ENCODE measurements around the gene MYO5B. TPM values are rescaled to one million over a fixed set of nuclear protein-coding genes. Genes with fewer than 3 reads are reported as not detected.

The MYO5B gene
- total RNA-seq, 1 experiment from 2014 or later, result 32.1 TPM

- Histone ChIP-seq H3K27ac (ENCODE audit: low read depth, low read length) (no peak overlapping the region), H3K9ac (ENCODE audit: low read length) (no peak overlapping the region), H3K4me3 (replicated peaks in 1 of 2; ENCODE audit: low read depth in 1 of 2, low read length in 2 of 2) (no peak overlapping the region), H3K4me1 (ENCODE audit: control insufficient read depth in 1 of 2, insufficient read depth in 2 of 2, low read length in 2 of 2) (no peaks in the 10 kb centered on the region), H2AFZ (ENCODE audit: low read depth, low read length, poor library complexity, severe bottlenecking) (no peak overlapping the region), H3K36me3 (ENCODE audit: control insufficient read depth in 1 of 2, insufficient read depth in 2 of 2, low read length in 2 of 2) (no peaks in the 10 kb centered on the region), H3K4me2 (ENCODE audit: low read length) (no peak overlapping the region), H3K9me3 (ENCODE audit: control insufficient read depth in 1 of 2, insufficient read depth in 1 of 2, low read depth in 1 of 2, low read length in 2 of 2) (no peaks in the 10 kb centered on the region), H3K27me3 (ENCODE audit: insufficient read depth, low read length) (no peaks in the 10 kb centered on the region), H4K20me1 (ENCODE audit: insufficient read depth) (no peaks in the 10 kb centered on the region), H3K9me2 (ENCODE audit: insufficient read depth) (no peaks in the 10 kb centered on the region), H3K79me2 (ENCODE audit: insufficient read depth, low read length) (no peaks in the 10 kb centered on the region)
- POLR2A ChIA-PET, result no interaction called here
- TF ChIP-seq POLR2AphosphoS5 (IDR thresholded peaks at IDR 0.05; ENCODE audit: low read depth, low read length), result no peak
- no peak for TF ChIP-seq FOSL1 (IDR thresholded peaks at IDR 0.05; ENCODE audit: low read depth)
- no peak for TF ChIP-seq MAX (IDR thresholded peaks at IDR 0.05)
- RAD21 ChIA-PET (ENCODE audit: low non-redundant PET in 1 of 2, low total read pairs in 2 of 2, uncharacterized antibody in 2 of 2, unreplicated experiment in 2 of 2), result no interaction called here
- DNase-seq (ENCODE audit: low read depth, low spot score), result no peak
- ATAC-seq, result no peak
- intact Hi-C loops (cut with micrococcal nuclease), result no loop called here
- CTCF ChIA-PET, result no interaction called here
- no TSS peak for BruUV-seq (replicated peaks)
These were observed 316.2 kb downstream of the MYO5B start for GRCh38 chr18:49878567-49879270.

GRCh38 chr18:49878015-49878414 is 316.9 kb downstream of the MYO5B start:
- Histone ChIP-seq H3K36me3 (ENCODE audit: control insufficient read depth in 1 of 2, insufficient read depth in 2 of 2, low read length in 2 of 2) (no peaks in the 10 kb centered on the region), H3K9me2 (ENCODE audit: insufficient read depth) (no peaks in the 10 kb centered on the region), H2AFZ (ENCODE audit: low read depth, low read length, poor library complexity, severe bottlenecking) (no peak overlapping the region), H3K4me2 (ENCODE audit: low read length) (no peak overlapping the region), H3K9me3 (ENCODE audit: control insufficient read depth in 1 of 2, insufficient read depth in 1 of 2, low read depth in 1 of 2, low read length in 2 of 2) (no peaks in the 10 kb centered on the region), H3K9ac (ENCODE audit: low read length) (no peak overlapping the region), H4K20me1 (ENCODE audit: insufficient read depth) (no peaks in the 10 kb centered on the region), H3K4me1 (ENCODE audit: control insufficient read depth in 1 of 2, insufficient read depth in 2 of 2, low read length in 2 of 2) (no peaks in the 10 kb centered on the region), H3K27ac (ENCODE audit: low read depth, low read length) (no peak overlapping the region), H3K79me2 (ENCODE audit: insufficient read depth, low read length) (no peaks in the 10 kb centered on the region), H3K4me3 (replicated peaks in 1 of 2; ENCODE audit: low read depth in 1 of 2, low read length in 2 of 2) (no peak overlapping the region), H3K27me3 (ENCODE audit: insufficient read depth, low read length) (no peaks in the 10 kb centered on the region)
- ATAC-seq (no peak), DNase-seq (ENCODE audit: low read depth, low spot score) (no peak)
- CTCF ChIA-PET, result no interaction called here
- intact Hi-C loops (cut with micrococcal nuclease), result no loop called here
- POLR2A ChIA-PET, result no interaction called here
- no TSS peak for BruUV-seq (replicated peaks)
- RAD21 ChIA-PET (ENCODE audit: low non-redundant PET in 1 of 2, low total read pairs in 2 of 2, uncharacterized antibody in 2 of 2, unreplicated experiment in 2 of 2), result no interaction called here
- no peak for TF ChIP-seq CEBPB (IDR thresholded peaks at IDR 0.05; ENCODE audit: low read depth)
- no peak for TF ChIP-seq ATF3 (IDR thresholded peaks at IDR 0.05)
- TF ChIP-seq YY1 (IDR thresholded peaks at IDR 0.05; ENCODE audit: extremely low read depth, insufficient replicate concordance, low read depth, low read length), result no peak
- no peak for TF ChIP-seq ZNF274 (IDR thresholded peaks at IDR 0.05; ENCODE audit: low read depth, low read length)
- no peak for TF ChIP-seq ZFX (IDR thresholded peaks at IDR 0.05)
- no peak for TF ChIP-seq JUND (IDR thresholded peaks at IDR 0.05)
- TF ChIP-seq CBX3 (IDR thresholded peaks at IDR 0.05; ENCODE audit: low read depth), result no peak
- TF ChIP-seq SP1 (IDR thresholded peaks at IDR 0.05; ENCODE audit: low read depth), result no peak
- no peak for TF ChIP-seq RAD21 (IDR thresholded peaks at IDR 0.05; ENCODE audit: low read depth)
- TF ChIP-seq FOSL1 (IDR thresholded peaks at IDR 0.05; ENCODE audit: low read depth), result no peak
- no peak for TF ChIP-seq CTCF (IDR thresholded peaks at IDR 0.05 in 2 of 3, conservative IDR thresholded peaks at IDR 0.05 in 1 of 3; ENCODE audit: borderline replicate concordance in 1 of 3, insufficient read depth in 1 of 3, low read depth in 2 of 3, low read length in 2 of 3)
- no peak for TF ChIP-seq SIN3A (IDR thresholded peaks at IDR 0.05; ENCODE audit: low read depth)
- TF ChIP-seq ZBTB33 (IDR thresholded peaks at IDR 0.05; ENCODE audit: extremely low read depth, insufficient replicate concordance, low read length), result no peak
- TF ChIP-seq ELF1 (IDR thresholded peaks at IDR 0.05; ENCODE audit: borderline replicate concordance, low read depth), result no peak
- no peak for TF ChIP-seq POLR2AphosphoS5 (IDR thresholded peaks at IDR 0.05; ENCODE audit: low read depth, low read length)
- TF ChIP-seq SRF (IDR thresholded peaks at IDR 0.05; ENCODE audit: low read depth), result no peak
- no peak for TF ChIP-seq MAX (IDR thresholded peaks at IDR 0.05)
